Fibroblast of peridontal ligament (primary cell): Measurements from ENCODE around the gene PLA2G4D.

ENCODE experiments used
- DNase-seq: peaks from one replicate; pipeline ENCODE4 v3.0.0-alpha.2; 2010; ENCODE audit errors: extremely low read depth

PLA2G4D gene

GRCh38 chr15:42020713-42021273 is 73.6 kb downstream of the PLA2G4D start, which contains the start of gene PLA2G4E:
Gene PLA2G4E (minus strand): TSS chr15:42021042. CDS start chr15:42021030, 12 bp downstream.
- DNase-seq = no peak

- DNase-seq = no peak
These were observed 75.8 kb downstream of the PLA2G4D start for GRCh38 chr15:42018306-42019224.
